Measurements from ENCODE around the gene PHF24. TPM values are rescaled to one million over a fixed set of nuclear protein-coding genes. Genes with fewer than 3 reads are reported as not detected.
"Not testable (repeated sequence)": the region's sequence is repeated elsewhere in the genome, so short reads cannot be mapped to it uniquely, and the experiment has no call there.

The PHF24 gene
- total RNA-seq, 2 experiments from 2014 or later: not detected

GRCh38 chr9:34996181-34996904, 38.3 kb downstream of the PHF24 start:
- POLR2A ChIA-PET: no interaction called here

GRCh38 chr9:34996905-34997279, 38.8 kb downstream of the PHF24 start:
- peaks cover 4% of the 10 kb centered on the region for H3K36me3 Mint-ChIP-seq
- DNase-seq (no peak), ATAC-seq (ENCODE audit: low read depth) (no peak)
- peaks cover 6% of the 10 kb centered on the region for H3K4me1 Mint-ChIP-seq
- H3K4me3 Mint-ChIP-seq: no peak overlapping the region
- no peak overlapping the region for H3K27ac Mint-ChIP-seq
- POLR2A ChIA-PET: interaction anchor here (1.0 kb wide), 1 partner anchor 97 kb away, joined by 3 read pairs; no protein-coding TSS in a partner anchor
- no peaks in the 10 kb centered on the region for H3K27me3 Mint-ChIP-seq
- no peaks in the 10 kb centered on the region for H3K9me3 Mint-ChIP-seq

More at GRCh38 chr9:34996181-34996904, 38.3 kb downstream of the PHF24 start:
- no peaks in the 10 kb centered on the region for H3K9me3 Mint-ChIP-seq
- no peak overlapping the region for H3K4me3 Mint-ChIP-seq
- H3K4me1 Mint-ChIP-seq: peaks cover 7% of the 10 kb centered on the region
- ATAC-seq (ENCODE audit: low read depth) (no peak), DNase-seq (no peak)
- no peak overlapping the region for H3K27ac Mint-ChIP-seq
- peaks cover 4% of the 10 kb centered on the region for H3K36me3 Mint-ChIP-seq
- H3K27me3 Mint-ChIP-seq: no peaks in the 10 kb centered on the region

GRCh38 chr9:34997379-34997781, 39.3 kb downstream of the PHF24 start:
- POLR2A ChIA-PET: interaction anchor here (1.0 kb wide), 1 partner anchor 97 kb away, joined by 3 read pairs; no protein-coding TSS in a partner anchor
- no peak overlapping the region for H3K27ac Mint-ChIP-seq
- no peaks in the 10 kb centered on the region for H3K9me3 Mint-ChIP-seq
- peaks cover 4% of the 10 kb centered on the region for H3K36me3 Mint-ChIP-seq
- no peak for DNase-seq
- no peaks in the 10 kb centered on the region for H3K27me3 Mint-ChIP-seq
- no peak overlapping the region for H3K4me3 Mint-ChIP-seq
- no peak for ATAC-seq (ENCODE audit: low read depth)
- H3K4me1 Mint-ChIP-seq: peaks cover 4% of the 10 kb centered on the region

GRCh38 chr9:34998266-34998665, 40.2 kb downstream of the PHF24 start:
- no peak for ATAC-seq (ENCODE audit: low read depth)
- Mint-ChIP-seq H3K27me3 (no peaks in the 10 kb centered on the region), H3K27ac (no peak overlapping the region), H3K4me3 (no peak overlapping the region), H3K36me3 (peaks cover 4% of the 10 kb centered on the region), H3K9me3 (no peaks in the 10 kb centered on the region), H3K4me1 (peaks cover 7% of the 10 kb centered on the region)
- POLR2A ChIA-PET: interaction anchor here (0.7 to 1.0 kb wide), 2 partner anchors 98 to 145 kb away, joined by 3 read pairs; no protein-coding TSS in a partner anchor
- no peak for DNase-seq

- DNase-seq (no peak), ATAC-seq (ENCODE audit: low read depth) (no peak)
- Mint-ChIP-seq H3K4me1 (peaks cover 3% of the 10 kb centered on the region), H3K9me3 (no peaks in the 10 kb centered on the region), H3K36me3 (peaks cover 4% of the 10 kb centered on the region), H3K4me3 (no peak overlapping the region), H3K27ac (no peak overlapping the region), H3K27me3 (no peaks in the 10 kb centered on the region)
- POLR2A ChIA-PET: no interaction called here
These were observed 41.5 kb downstream of the PHF24 start for GRCh38 chr9:34999576-34999975.

GRCh38 chr9:35000535-35001284, 42.6 kb downstream of the PHF24 start:
- Mint-ChIP-seq H3K4me3 (no peak overlapping the region), H3K36me3 (peaks cover 4% of the 10 kb centered on the region), H3K27ac (no peak overlapping the region), H3K27me3 (no peaks in the 10 kb centered on the region), H3K9me3 (no peaks in the 10 kb centered on the region), H3K4me1 (peaks cover 3% of the 10 kb centered on the region)
- DNase-seq (no peak), ATAC-seq (ENCODE audit: low read depth) (no peak)
- POLR2A ChIA-PET: interaction anchor here (0.7 kb wide), 1 partner anchor 653 kb away, joined by 4 read pairs; no protein-coding TSS in a partner anchor

GRCh38 chr9:35001285-35001677, 43.2 kb downstream of the PHF24 start:
- no peak overlapping the region for H3K4me3 Mint-ChIP-seq
- H3K9me3 Mint-ChIP-seq: no peaks in the 10 kb centered on the region
- peaks cover 4% of the 10 kb centered on the region for H3K36me3 Mint-ChIP-seq
- POLR2A ChIA-PET: interaction anchor here (0.5 to 1.0 kb wide), 3 partner anchors 79 to 1384 kb away, joined by 3 to 5 read pairs (median 4); partner anchors contain the start of gene FANCG
- ATAC-seq (ENCODE audit: low read depth): no peak
- H3K4me1 Mint-ChIP-seq: peaks cover 3% of the 10 kb centered on the region
- DNase-seq: no peak
- H3K27me3 Mint-ChIP-seq: no peaks in the 10 kb centered on the region
- no peak overlapping the region for H3K27ac Mint-ChIP-seq

GRCh38 chr9:35001803-35002502, 43.9 kb downstream of the PHF24 start:
- ATAC-seq (ENCODE audit: low read depth): peak; percentile 39
- H3K9me3 Mint-ChIP-seq: no peaks in the 10 kb centered on the region

GRCh38 chr9:35002623-35003022, 44.5 kb downstream of the PHF24 start:
- no peaks in the 10 kb centered on the region for H3K9me3 Mint-ChIP-seq
- DNase-seq (no peak), ATAC-seq (ENCODE audit: low read depth) (no peak)
- peaks cover 3% of the 10 kb centered on the region for H3K4me1 Mint-ChIP-seq
- no peaks in the 10 kb centered on the region for H3K27me3 Mint-ChIP-seq
- no peaks in the 10 kb centered on the region for H3K36me3 Mint-ChIP-seq
- H3K4me3 Mint-ChIP-seq: no peak overlapping the region
- H3K27ac Mint-ChIP-seq: no peak overlapping the region
- POLR2A ChIA-PET: interaction anchor here (1.0 kb wide), 1 partner anchor 13 kb away, joined by 3 read pairs; the partner anchor contains the start of gene DNAJB5

More at GRCh38 chr9:35001803-35002502, 43.9 kb downstream of the PHF24 start:
- H3K36me3 Mint-ChIP-seq: peaks cover 2% of the 10 kb centered on the region
- POLR2A ChIA-PET: interaction anchor here (0.5 to 1.0 kb wide), 3 partner anchors 12 to 1383 kb away, joined by 3 to 5 read pairs (median 3); partner anchors contain the start of genes DNAJB5 and FANCG
- H3K4me3 Mint-ChIP-seq: no peak overlapping the region
- H3K27me3 Mint-ChIP-seq: no peaks in the 10 kb centered on the region
- peaks cover 3% of the 10 kb centered on the region for H3K4me1 Mint-ChIP-seq
- H3K27ac Mint-ChIP-seq: no peak overlapping the region
- DNase-seq: no peak

- H3K27me3 Mint-ChIP-seq; ATAC-seq (ENCODE audit: low read depth); H3K4me3 Mint-ChIP-seq; POLR2A ChIA-PET; DNase-seq; H3K9me3 Mint-ChIP-seq; H3K4me1 Mint-ChIP-seq; H3K27ac Mint-ChIP-seq; H3K36me3 Mint-ChIP-seq: not testable (repeated sequence)
These were observed 46.2 kb downstream of the PHF24 start for GRCh38 chr9:35004299-35004698.

- no peak for ATAC-seq (ENCODE audit: low read depth)
- H3K27ac Mint-ChIP-seq: no peak overlapping the region
- POLR2A ChIA-PET: no interaction called here
These were observed 52.4 kb downstream of the PHF24 start for GRCh38 chr9:35010351-35010958.

GRCh38 chr9:35014517-35014916, 56.4 kb downstream of the PHF24 start:
- DNase-seq (no peak), ATAC-seq (ENCODE audit: low read depth) (no peak)
- peaks cover 2% of the 10 kb centered on the region for H3K4me1 Mint-ChIP-seq
- H3K36me3 Mint-ChIP-seq: peaks cover 24% of the 10 kb centered on the region
- H3K27ac Mint-ChIP-seq: no peak overlapping the region
- peaks cover 7% of the 10 kb centered on the region for H3K9me3 Mint-ChIP-seq
- H3K27me3 Mint-ChIP-seq: no peaks in the 10 kb centered on the region
- POLR2A ChIA-PET: no interaction called here
- H3K4me3 Mint-ChIP-seq: no peak overlapping the region

More at GRCh38 chr9:35010351-35010958, 52.4 kb downstream of the PHF24 start:
- Mint-ChIP-seq H3K4me1 (peaks cover 2% of the 10 kb centered on the region), H3K36me3 (peaks cover 21% of the 10 kb centered on the region), H3K4me3 (no peak overlapping the region), H3K27me3 (no peaks in the 10 kb centered on the region), H3K9me3 (peaks cover 6% of the 10 kb centered on the region)
- no peak for DNase-seq

GRCh38 chr9:35023443-35023842, 65.4 kb downstream of the PHF24 start:
- ATAC-seq (ENCODE audit: low read depth); H3K36me3 Mint-ChIP-seq; POLR2A ChIA-PET; H3K9me3 Mint-ChIP-seq; H3K4me1 Mint-ChIP-seq; H3K27me3 Mint-ChIP-seq; DNase-seq: not testable (repeated sequence)
- Mint-ChIP-seq H3K27ac (peak overlapping the region; percentile 23), H3K4me3 (peak overlapping the region; percentile 28)

Data from activated naive CD8-positive, alpha-beta T cell treated with anti-CD3 and anti-CD28 coated beads, Interleukin-2, amount 10 ng/mL, durations not matched to agents 7 days and 5 days (primary cell).